Ectodermal cell (in vitro differentiated cells): Measurements from ENCODE around the gene GSTP1.
"Not testable (repeated sequence)": the region's sequence is repeated elsewhere in the genome, so short reads cannot be mapped to it uniquely, and the experiment has no call there.

Source experiments
- H3K27ac ChIP-seq: 2 replicates; pipeline ENCODE4 v1.7.0; 2013; ENCODE audit warnings: mild to moderate bottlenecking, low read depth, low read length; ENCODE audit not compliant: insufficient read depth, poor library complexity, severe bottlenecking
- H3K27me3 ChIP-seq: 2 replicates; pipeline ENCODE4 v1.7.0; 2013; ENCODE audit warnings: mild to moderate bottlenecking, low read length; ENCODE audit not compliant: insufficient read depth, control insufficient read depth, poor library complexity, severe bottlenecking
- H3K36me3 ChIP-seq: one replicate; pipeline ENCODE4 v1.7.0; 2013; ENCODE audit warnings: low read length; ENCODE audit not compliant: control insufficient read depth, insufficient read depth
- H3K4me1 ChIP-seq: one replicate; pipeline ENCODE4 v1.7.0; 2013; ENCODE audit warnings: low read length; ENCODE audit not compliant: control insufficient read depth, insufficient read depth
- H3K4me3 ChIP-seq: 2 replicates; pipeline ENCODE4 v1.7.0; 2013; ENCODE audit warnings: low read depth, low read length, control low read depth; ENCODE audit not compliant: insufficient read depth
- H3K9me3 ChIP-seq: 2 replicates; pipeline ENCODE4 v1.7.0; 2013; ENCODE audit warnings: mild to moderate bottlenecking, low read length, moderate library complexity; ENCODE audit not compliant: control insufficient read depth
- WGBS, 2 experiments: methylation state at CpG; one replicate each; pipeline ENCODE4 v1.1.7; 2013; ENCODE audit warnings: missing lambda C conversion rate in 2 of 2; 5-methylcytosine and 5-hydroxymethylcytosine counted together

Gene GSTP1

DNA sequence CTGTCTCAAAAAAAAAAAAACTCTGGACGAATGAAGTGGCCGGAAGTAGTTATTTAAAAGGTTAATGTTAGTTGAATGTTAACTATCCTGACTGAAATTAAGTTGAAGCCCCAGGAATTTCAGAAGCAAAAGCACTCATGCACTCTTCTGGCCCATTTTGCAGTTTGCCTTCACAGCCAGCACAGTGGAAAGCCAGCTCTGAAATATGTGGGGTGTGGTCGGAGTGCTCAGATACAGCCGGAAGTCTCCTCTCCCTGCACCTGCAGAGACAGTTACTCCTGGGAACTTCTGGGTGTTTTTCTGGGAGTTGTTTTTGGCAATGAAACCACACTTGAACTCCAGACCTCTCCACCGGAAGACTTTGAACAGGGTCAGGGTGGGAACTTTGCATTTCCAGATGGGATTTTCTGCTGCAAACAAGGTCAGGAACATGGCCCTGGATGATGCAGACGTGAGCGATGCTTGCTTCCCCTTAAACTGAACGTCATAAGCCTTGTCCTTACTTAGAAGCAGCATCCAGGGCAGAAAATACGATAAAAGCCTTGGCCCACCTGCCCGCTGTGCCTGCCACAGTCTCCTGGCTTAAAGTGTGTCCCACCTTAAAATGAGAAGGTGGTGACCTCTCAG, 38.9 kb upstream of the GSTP1 start:
- no peaks in the 10 kb centered on the region for H3K9me3 ChIP-seq
- WGBS, 2 experiments: 91 to 93% methylated on average over 10 of the region's 10 CpGs
- no peak overlapping the region for H3K27ac ChIP-seq
- no peak overlapping the region for H3K4me3 ChIP-seq
- no peaks in the 10 kb centered on the region for H3K36me3 ChIP-seq
- H3K4me1 ChIP-seq: no peaks in the 10 kb centered on the region
- no peaks in the 10 kb centered on the region for H3K27me3 ChIP-seq

DNA sequence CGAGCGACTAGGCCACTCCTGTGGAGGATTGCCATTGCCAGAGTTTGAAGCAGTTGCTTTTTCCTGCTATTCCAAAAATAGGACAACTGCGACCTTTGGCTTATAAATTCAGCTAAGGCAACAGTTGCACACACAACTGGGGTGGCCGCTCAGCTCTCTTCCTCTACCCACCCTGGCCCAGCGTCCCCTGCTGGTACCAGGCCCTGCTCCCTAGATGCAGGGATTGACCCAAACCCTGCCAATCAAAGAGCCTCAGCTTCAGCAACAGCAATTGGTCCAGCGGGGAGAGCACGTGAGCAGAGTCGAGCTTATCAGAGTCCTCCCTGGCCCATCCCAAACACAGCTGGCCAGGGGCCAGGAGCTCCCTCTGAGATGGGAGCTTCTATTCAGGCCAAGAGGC, 38.3 kb upstream of the GSTP1 start:
- H3K27me3 ChIP-seq: no peaks in the 10 kb centered on the region
- 79 to 81% methylated on average over 8 of the region's 8 CpGs for WGBS, 2 experiments
- H3K9me3 ChIP-seq: no peaks in the 10 kb centered on the region
- H3K4me3 ChIP-seq: no peak overlapping the region
- no peaks in the 10 kb centered on the region for H3K36me3 ChIP-seq
- no peak overlapping the region for H3K27ac ChIP-seq
- no peaks in the 10 kb centered on the region for H3K4me1 ChIP-seq

DNA sequence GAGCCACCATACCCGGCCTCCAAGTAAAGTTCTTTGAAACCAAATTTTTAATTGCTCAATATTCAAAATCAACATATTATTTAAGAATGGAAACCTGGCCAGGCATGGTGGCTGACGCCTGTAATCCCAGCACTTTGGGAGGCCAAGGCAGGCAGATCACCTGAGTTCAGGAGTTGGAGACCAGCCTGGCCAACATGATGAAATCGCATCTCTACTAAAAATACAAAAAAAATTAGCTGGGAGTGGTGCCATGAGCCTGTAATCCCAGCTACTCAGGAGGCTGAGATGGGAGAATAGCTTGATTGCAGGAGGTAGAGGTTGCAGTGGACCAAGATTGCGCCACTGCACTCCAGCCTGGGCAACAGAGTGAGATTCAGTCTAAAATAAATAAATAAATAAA, 35.5 kb upstream of the GSTP1 start:
- H3K9me3 ChIP-seq, H3K4me1 ChIP-seq, H3K4me3 ChIP-seq, H3K36me3 ChIP-seq, H3K27ac ChIP-seq, H3K27me3 ChIP-seq: not testable (repeated sequence)
- WGBS, 2 experiments: 82 to 90% methylated on average over 4 of the region's 4 CpGs

DNA sequence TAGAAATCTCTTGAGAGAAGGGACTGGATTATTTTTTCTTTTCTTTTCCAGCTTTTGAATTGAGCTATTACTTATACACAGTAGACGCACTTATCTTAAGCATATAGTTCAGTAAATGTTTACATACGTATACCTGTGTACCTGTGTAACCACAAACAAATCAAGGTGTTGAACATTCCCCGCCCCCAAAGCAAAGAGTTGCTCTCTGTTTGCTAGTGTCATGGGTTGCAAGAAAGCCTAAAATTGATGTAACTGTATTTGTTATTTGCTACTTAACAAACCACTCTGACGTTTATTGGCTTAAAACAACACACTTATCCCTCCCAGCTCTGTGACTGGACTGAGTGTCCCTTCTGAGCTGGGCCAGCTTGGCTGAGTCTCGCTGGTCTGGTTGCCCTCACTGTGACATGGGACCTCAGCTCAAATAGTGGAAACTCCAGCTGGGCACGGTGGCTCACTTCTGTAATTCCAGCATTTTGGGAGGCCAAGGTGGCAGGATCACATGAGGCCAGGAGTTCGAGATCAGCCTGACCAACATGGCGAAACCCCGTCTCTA, 35.0 kb upstream of the GSTP1 start:
- H3K27me3 ChIP-seq: no peaks in the 10 kb centered on the region
- H3K4me1 ChIP-seq: no peaks in the 10 kb centered on the region
- no peaks in the 10 kb centered on the region for H3K9me3 ChIP-seq
- WGBS, 2 experiments: 92 to 95% methylated on average over 8 to 9 of the region's 9 CpGs
- no peaks in the 10 kb centered on the region for H3K36me3 ChIP-seq
- no peak overlapping the region for H3K4me3 ChIP-seq
- H3K27ac ChIP-seq: no peak overlapping the region

DNA sequence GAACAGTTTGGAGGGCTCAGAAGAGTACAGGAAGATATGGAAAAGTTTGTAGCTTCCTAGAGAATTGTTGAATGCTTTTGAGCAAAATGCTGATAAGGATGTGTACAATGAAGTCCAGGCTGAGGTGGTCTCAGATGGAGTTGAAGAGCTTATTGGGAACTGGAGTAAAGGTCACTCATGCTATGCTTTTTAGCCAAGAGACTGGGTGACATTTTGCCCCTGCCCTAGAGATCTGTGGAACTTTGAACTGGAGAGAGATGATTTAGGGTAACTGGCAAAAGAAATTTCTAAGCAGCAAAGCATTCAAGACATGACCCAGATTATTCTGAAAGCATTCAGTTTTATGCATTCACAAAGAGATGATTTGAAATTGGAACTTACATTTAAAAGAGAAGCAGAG, 32.5 kb upstream of the GSTP1 start:
- H3K9me3 ChIP-seq: no peaks in the 10 kb centered on the region
- H3K36me3 ChIP-seq: no peaks in the 10 kb centered on the region
- no peaks in the 10 kb centered on the region for H3K27me3 ChIP-seq
- no peaks in the 10 kb centered on the region for H3K4me1 ChIP-seq
- H3K4me3 ChIP-seq: no peak overlapping the region
- no peak overlapping the region for H3K27ac ChIP-seq

DNA sequence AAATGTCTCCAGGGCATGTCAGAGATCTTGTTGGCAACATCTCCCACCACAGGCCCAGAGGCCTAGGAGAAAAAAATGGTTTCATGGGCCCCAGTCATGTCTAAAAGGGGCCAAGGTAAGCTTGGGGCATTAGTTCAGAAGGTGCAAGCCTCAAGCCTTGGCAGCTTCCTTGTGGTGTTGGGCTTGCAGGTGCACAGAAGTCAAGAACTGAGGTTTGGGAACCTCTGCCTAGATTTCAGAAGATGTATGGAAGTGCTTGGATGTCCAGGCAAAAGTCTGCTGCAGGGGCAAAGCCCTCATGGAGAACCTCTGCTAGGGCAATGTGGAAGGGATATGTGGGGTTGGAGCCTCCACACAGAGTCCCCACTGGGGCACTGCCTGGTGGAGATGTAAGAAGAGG, 31.9 kb upstream of the GSTP1 start:
- H3K36me3 ChIP-seq, H3K27ac ChIP-seq, H3K4me3 ChIP-seq, H3K27me3 ChIP-seq, H3K9me3 ChIP-seq, H3K4me1 ChIP-seq: not testable (repeated sequence)

DNA sequence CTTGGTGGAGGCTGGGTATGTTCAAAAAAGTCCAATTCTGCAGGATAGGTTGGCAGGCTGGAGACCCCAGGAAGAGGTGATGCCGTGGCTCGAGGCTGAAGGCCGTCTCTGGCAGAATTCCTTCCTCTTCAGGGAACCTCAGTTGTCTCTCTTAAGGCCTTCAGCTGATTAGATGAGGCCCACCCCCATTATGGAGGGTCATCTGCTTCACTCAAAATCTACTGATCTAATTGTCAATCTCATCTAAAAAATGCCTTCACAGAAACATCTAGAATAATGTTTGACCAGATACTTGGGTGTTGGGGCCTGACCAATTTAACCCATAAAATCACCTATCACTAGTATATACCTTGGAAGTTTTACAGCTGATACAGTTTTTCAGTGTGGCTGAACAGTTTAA, 27.4 kb upstream of the GSTP1 start:
- H3K27me3 ChIP-seq: no peaks in the 10 kb centered on the region
- no peaks in the 10 kb centered on the region for H3K4me1 ChIP-seq
- H3K4me3 ChIP-seq: no peak overlapping the region
- no peaks in the 10 kb centered on the region for H3K9me3 ChIP-seq
- H3K36me3 ChIP-seq: no peaks in the 10 kb centered on the region
- no peak overlapping the region for H3K27ac ChIP-seq
- 92 to 93% methylated on average over 3 of the region's 3 CpGs for WGBS, 2 experiments

DNA sequence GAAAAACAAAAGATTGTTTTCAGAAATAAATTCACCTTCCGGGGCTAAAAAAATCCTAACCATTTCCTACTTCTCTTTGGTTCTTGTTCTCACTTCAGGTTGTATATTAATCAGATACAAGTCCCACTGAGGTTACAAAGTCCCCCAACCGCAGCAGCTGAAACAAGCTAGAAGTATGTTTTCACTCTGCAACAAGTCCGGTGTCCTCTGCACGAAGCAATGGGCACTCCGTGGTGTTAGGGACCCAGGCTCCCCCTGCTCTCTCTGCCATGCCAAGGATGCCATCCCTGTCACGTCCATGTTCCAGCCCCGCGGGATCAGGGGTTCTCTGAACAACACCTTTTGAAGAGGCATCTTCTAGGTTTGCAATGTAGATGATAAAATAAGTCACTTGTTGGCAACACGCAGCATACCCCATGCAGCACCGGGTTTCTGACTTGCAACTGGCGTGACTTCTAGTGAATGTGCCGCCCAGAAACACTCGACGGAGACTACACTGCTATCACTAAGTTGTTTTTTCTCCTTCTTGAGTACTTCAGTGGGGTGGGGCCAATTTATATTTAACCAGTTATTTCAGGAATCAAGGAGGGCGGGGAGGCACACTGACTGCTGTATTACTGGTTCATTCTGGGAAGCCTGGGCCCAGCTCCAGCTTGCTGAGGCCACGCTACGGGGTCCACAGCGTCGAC, 25.4 kb upstream of the GSTP1 start:
- H3K4me1 ChIP-seq: no peaks in the 10 kb centered on the region
- no peaks in the 10 kb centered on the region for H3K9me3 ChIP-seq
- H3K27ac ChIP-seq: no peak overlapping the region
- H3K36me3 ChIP-seq: no peaks in the 10 kb centered on the region
- no peak overlapping the region for H3K4me3 ChIP-seq
- no peaks in the 10 kb centered on the region for H3K27me3 ChIP-seq
- 93 to 94% methylated on average over 19 of the region's 19 CpGs for WGBS, 2 experiments

DNA sequence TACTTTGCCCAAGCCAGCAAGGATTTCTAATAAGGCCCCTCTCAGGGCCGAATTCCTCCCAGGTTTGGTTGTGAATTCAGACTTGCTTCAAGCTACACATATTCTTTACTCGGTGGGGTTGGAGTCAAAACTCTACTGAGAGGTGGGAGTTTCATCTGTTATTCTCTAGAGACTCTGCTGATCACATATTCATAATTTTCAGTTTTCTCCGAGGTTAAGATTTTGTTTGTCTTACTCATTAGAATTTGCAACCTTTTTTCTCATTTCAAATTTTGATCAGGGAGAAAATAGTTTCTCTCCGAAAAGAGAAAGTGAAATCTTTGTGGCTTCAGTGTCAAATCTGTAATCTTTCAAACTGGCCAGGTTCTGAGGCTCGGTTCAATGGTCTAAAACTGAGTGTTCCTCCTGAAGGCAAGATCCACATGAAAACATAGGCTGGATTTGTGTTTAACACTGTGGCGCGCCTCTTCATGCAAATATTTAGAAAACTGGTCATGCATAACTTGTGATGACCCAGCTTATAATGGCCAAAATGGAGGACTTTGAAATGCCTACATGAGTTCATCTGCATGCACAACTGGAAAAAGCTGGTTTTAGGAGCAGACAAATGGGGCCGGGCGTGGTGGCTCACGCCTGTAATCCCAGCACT, 21.5 kb upstream of the GSTP1 start:
- H3K27me3 ChIP-seq: no peaks in the 10 kb centered on the region
- H3K9me3 ChIP-seq: no peaks in the 10 kb centered on the region
- H3K4me1 ChIP-seq: no peaks in the 10 kb centered on the region
- no peak overlapping the region for H3K4me3 ChIP-seq
- no peaks in the 10 kb centered on the region for H3K36me3 ChIP-seq
- 85 to 86% methylated on average over 9 to 10 of the region's 10 CpGs for WGBS, 2 experiments
- no peak overlapping the region for H3K27ac ChIP-seq

DNA sequence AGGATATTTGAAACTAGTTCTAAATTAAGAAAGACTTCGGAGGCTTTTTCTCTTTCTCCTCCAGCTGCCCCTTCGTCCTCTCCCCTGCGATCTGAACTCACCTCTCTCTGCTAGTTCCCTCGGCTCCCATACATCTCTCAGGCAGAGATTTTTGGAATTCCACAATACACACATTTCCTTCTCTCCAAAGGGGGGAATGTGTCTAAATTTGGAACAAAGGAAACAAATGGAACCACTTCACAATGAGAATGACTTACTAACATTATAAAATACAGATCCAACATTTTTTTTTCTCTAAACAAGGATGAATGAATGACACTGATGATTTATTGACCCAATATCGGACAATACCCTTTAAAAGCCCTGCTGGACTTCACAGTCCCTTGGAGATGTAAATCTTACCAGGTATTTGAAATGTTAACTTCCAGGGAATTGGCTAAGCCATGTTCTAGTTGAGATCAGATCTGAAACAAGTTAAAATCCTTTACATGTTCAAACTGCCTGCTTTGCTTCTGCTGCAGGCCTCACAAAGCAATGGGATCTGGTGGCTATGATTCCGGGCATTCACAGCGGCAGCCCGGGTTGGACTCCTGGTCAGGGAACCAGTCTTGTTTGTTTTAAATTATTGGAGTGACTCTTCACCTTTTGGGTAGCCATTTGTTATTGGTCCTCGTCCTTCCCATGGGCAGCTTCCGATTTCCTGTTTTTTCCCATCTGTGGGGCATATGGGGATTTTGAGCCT, 20.5 kb upstream of the GSTP1 start:
- H3K4me1 ChIP-seq: no peaks in the 10 kb centered on the region
- H3K36me3 ChIP-seq: no peaks in the 10 kb centered on the region
- H3K27ac ChIP-seq: no peak overlapping the region
- no peaks in the 10 kb centered on the region for H3K27me3 ChIP-seq
- H3K4me3 ChIP-seq: no peak overlapping the region
- WGBS, 2 experiments: 88 to 89% methylated on average over 10 of the region's 10 CpGs
- H3K9me3 ChIP-seq: no peaks in the 10 kb centered on the region
